Left ventricle myocardium inferior (tissue), 1 donor: ENCODE data around the gene IQSEC1. TPM values are rescaled to one million over a fixed set of nuclear protein-coding genes. Genes with fewer than 3 reads are reported as not detected.
A peak's percentile ranks its signal among the peaks of the same experiment; 100 is the strongest.

Source experiments
- DNase-seq: peaks from one replicate; pipeline ENCODE4 v3.0.0-alpha.2; 2020
- H3K27ac ChIP-seq: fragments of 200-600 bp; replicated peaks from 2 replicates; pipeline ENCODE4 v1.8.0; 2021
- H3K27me3 ChIP-seq: fragments of 200-600 bp; 2 replicates; pipeline ENCODE4 v1.8.0; 2021; ENCODE audit warnings: low read depth
- H3K36me3 ChIP-seq: fragments of 200-600 bp; 2 replicates; pipeline ENCODE4 v1.8.0; 2021
- H3K4me1 ChIP-seq: fragments of 200-600 bp; 2 replicates; pipeline ENCODE4 v1.8.0; 2021
- H3K4me3 ChIP-seq: fragments of 200-600 bp; 2 replicates; pipeline ENCODE4 v1.8.0; 2021; ENCODE audit warnings: mild to moderate bottlenecking, moderate library complexity
- H3K9me3 ChIP-seq: fragments of 200-600 bp; replicated peaks from 2 replicates; pipeline ENCODE4 v1.8.0; 2021
- CTCF ChIP-seq: fragments of 200-600 bp; IDR thresholded peaks from 2 replicates; pipeline ENCODE4 v1.8.0; 2021; ENCODE audit warnings: antibody characterized with exemption, mild to moderate bottlenecking, borderline replicate concordance
- intact Hi-C: fragments of 100-400 bp; cut with micrococcal nuclease; formaldehyde crosslinking; loops from one replicate; pipeline ENCODE4 v1.11.0; 2022
- total RNA-seq: library from RNA; stranded (reverse); fragmentation: NEBNext Ultra II Directional; extraction: Animal tissue kit (Norgen Biotek cat#: 25700); gene quantifications from one replicate; pipeline ENCODE4 v1.2.1, GENCODE V29; 2021
- donor health status: DM: no; HTN: yes; CAD: no; lungs with severe emphysema.

Gene IQSEC1
- total RNA-seq, 1 donor from 2014 or later = 78.6 TPM

DNA sequence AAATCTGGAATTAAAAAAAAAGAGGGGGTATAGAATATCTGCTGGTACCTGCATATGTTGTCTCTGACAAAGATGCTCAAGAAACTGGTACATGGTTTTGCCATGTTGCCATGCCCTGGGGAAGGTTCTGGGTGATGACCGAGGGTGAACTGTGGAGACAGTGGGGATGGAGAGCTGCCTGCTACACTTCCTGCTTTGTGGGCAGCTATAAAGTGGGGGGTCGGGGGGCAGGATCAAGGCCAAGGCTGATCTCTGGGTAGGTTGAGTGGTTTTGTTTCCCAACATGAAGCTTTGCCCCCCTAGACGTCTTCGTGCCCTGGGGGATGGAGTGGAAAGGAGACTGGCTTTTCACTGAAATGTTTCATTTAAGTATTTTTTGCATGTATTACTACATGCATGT, 74.6 kb downstream of the IQSEC1 start:
- Histone ChIP-seq H3K27ac (peak overlapping the region; percentile 82), H3K27me3 (no peaks in the 10 kb centered on the region), H3K9me3 (no peaks in the 10 kb centered on the region), H3K4me1 (peaks cover 25% of the 10 kb centered on the region), H3K36me3 (no peaks in the 10 kb centered on the region), H3K4me3 (no peak overlapping the region)
- TF ChIP-seq CTCF = no peak
- intact Hi-C loops = loop anchor here (10.0 kb wide), 1 partner anchor 134 kb away; no protein-coding TSS in a partner anchor
- DNase-seq = no peak

- no peak overlapping the region for H3K4me3 ChIP-seq
- peaks cover 37% of the 10 kb centered on the region for H3K4me1 ChIP-seq
- no peaks in the 10 kb centered on the region for H3K36me3 ChIP-seq
- no peak for DNase-seq
- H3K9me3 ChIP-seq = no peaks in the 10 kb centered on the region
- intact Hi-C loops = loop anchor here (10.0 kb wide), 1 partner anchor 133 kb away; no protein-coding TSS in a partner anchor
- H3K27me3 ChIP-seq = no peaks in the 10 kb centered on the region
- no peak for TF ChIP-seq CTCF
- no peak overlapping the region for H3K27ac ChIP-seq
Observed at GRCh38 chr3:12997387-12997786, 75.8 kb downstream of the IQSEC1 start.

GRCh38 chr3:12996181-12996506, 77.1 kb downstream of the IQSEC1 start:
- TF ChIP-seq CTCF = no peak
- Histone ChIP-seq H3K27me3 (no peaks in the 10 kb centered on the region), H3K36me3 (no peaks in the 10 kb centered on the region), H3K27ac (peak overlapping the region; percentile 95), H3K4me1 (peaks cover 50% of the 10 kb centered on the region), H3K9me3 (no peaks in the 10 kb centered on the region), H3K4me3 (no peak overlapping the region)
- no peak for DNase-seq
- intact Hi-C loops = loop anchor here (10.0 kb wide), 1 partner anchor 131 kb away; no protein-coding TSS in a partner anchor

DNA sequence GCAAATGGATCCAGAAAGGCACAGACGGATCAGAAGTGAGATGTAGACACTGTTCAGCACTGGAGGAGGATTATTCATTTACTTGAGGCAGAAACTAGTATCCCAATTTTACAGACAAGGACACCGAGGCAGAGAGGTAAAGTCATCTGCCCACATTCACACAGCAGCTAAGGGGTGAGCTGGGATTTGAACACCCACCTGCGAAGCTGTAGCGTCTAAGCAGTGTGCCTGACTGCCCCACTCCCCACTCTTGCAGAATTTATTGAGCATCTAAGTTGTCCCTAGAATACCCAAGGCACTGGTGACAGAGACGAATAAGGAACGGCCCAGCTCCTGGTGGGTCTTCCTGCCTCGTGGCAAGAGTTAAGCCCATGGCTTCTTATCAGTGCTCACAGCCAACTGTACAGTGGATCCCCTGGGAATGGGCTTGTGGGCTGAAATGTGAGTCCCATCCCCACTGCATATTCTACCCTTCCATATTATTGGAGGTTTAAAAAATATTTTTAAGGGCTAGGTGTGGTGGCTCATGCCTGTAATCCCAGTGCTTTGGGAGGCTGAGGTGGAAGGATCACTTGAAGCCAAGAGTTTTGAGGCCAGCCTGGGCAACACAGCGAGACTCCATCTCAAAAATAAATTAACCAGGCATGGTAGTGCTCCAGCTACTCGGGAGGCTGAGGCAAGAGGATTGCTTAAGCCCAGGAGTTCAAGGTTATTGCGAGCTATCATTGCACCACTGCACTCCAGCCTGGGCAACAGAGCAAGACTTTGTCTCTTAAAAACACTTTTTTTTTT, 77.6 kb downstream of the IQSEC1 start:
- DNase-seq = no peak
- intact Hi-C loops = loop anchor here (10.0 kb wide), 1 partner anchor 131 kb away; no protein-coding TSS in a partner anchor

DNA sequence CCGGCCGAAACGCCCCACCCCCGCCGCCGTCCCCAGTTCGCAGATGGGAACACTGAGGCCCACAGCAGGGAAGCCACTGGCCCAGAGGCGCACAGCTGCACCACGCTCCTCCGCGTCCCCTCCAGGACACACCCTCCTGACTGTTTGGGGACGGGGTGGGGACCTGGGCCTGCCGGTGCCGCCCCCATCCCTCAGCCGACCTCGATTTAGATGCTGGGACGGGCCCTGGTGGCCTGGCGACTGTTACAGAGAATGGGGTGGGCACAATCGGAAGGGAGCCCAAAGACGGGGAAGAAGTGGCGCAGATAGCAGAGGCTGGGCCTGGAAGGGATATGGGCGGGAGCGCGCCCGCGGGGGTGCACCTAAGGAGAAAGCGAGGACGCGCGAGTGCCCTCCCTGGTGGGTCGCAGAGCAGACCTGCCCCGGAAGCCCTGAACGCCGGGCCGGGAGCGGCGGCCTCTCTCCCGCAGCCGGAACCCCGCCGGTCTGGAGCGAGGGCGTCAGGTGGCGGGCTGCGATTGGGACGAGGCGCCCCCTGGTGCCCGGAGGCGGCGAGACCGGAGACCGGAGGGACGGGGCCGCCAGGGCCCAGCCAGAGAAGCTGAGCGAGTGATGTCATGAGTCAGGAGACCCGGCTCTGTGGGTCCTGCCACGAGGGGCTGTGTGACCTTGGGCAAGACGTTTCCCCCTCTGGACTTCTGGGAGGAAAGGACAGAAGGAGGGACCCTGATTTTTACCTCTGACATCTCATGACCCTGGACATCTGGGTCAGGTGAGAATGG, 78.4 kb downstream of the IQSEC1 start:
- no peaks in the 10 kb centered on the region for H3K36me3 ChIP-seq
- peak overlapping the region; percentile 92 for H3K4me3 ChIP-seq
- H3K27me3 ChIP-seq = no peaks in the 10 kb centered on the region
- intact Hi-C loops = loop anchor here (10.0 kb wide), 1 partner anchor 130 kb away; no protein-coding TSS in a partner anchor
- H3K4me1 ChIP-seq = peaks cover 63% of the 10 kb centered on the region
- TF ChIP-seq CTCF = peak; percentile 93
- no peaks in the 10 kb centered on the region for H3K9me3 ChIP-seq
- peak; percentile 90 for DNase-seq
- peak overlapping the region; percentile 95 for H3K27ac ChIP-seq

More for the DNA sequence above, 77.6 kb downstream of the IQSEC1 start:
- H3K27ac ChIP-seq = peak overlapping the region; percentile 95
- peak overlapping the region; percentile 92 for H3K4me3 ChIP-seq
- TF ChIP-seq CTCF = no peak
- no peaks in the 10 kb centered on the region for H3K36me3 ChIP-seq
- no peaks in the 10 kb centered on the region for H3K9me3 ChIP-seq
- peaks cover 55% of the 10 kb centered on the region for H3K4me1 ChIP-seq
- no peaks in the 10 kb centered on the region for H3K27me3 ChIP-seq
